Stimulated activated CD8-positive, alpha-beta memory T cell treated with anti-CD3 and anti-CD28 coated beads, Interleukin-7, amount 100 ng/mL, for 48 hours (primary cell): ENCODE data around the gene ATP1A1.

Experiments
- DNase-seq, 2 donors: peaks; one replicate each; pipeline ENCODE4 v3.0.0-alpha.2; 2020; ENCODE audit warnings: low read depth in 1 of 2; ENCODE audit errors: extremely low read depth in 1 of 2

Gene ATP1A1

GRCh38 chr1:116389013-116389412 is 16.0 kb downstream of the ATP1A1 start:
- no peak for DNase-seq

GRCh38 chr1:116389686-116390085 is 16.6 kb downstream of the ATP1A1 start:
- DNase-seq: no peak

DNA sequence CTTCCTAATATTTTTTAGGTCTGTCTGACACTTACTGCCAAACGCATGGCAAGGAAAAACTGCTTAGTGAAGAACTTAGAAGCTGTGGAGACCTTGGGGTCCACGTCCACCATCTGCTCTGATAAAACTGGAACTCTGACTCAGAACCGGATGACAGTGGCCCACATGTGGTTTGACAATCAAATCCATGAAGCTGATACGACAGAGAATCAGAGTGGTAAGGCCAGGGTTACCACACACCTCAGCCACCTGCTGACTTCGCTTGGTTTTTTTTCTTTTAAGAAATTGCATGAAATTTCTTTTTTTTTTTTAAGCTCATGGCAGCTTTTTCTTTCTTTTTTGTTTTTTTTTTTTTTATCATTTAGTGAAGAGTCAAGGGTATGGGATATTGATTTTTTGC is 17.2 kb downstream of the ATP1A1 start:
- peak in 1 of 2 donors; percentile 50 for DNase-seq

GRCh38 chr1:116391185-116391584 is 18.1 kb downstream of the ATP1A1 start:
- no peak for DNase-seq

DNA sequence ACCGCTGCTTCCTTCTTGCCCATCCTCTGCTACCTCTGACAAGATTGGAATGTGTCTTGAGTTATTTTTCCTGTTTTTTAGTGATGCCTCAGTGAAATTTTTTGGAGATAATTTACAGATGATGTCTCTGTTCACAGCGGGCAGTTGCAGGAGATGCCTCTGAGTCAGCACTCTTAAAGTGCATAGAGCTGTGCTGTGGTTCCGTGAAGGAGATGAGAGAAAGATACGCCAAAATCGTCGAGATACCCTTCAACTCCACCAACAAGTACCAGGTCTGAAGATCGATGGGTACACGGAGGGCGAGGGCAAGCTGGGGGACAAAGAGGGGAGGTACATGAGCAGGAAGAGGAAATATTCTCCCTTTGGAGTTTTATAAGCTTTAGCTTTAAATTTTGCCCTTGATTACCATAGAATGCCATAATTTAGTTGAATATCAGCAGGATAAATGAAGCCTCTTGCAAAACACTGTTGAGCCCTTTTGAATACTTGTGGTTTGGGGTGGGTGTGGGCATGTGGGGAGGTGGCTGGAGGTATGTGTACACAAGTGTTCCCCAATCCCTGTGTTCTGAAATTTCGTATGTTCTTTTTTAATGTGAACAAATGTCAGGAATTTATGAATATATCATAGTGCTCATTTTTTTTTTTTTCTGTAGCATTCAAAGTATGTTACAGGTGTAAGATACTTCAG is 19.8 kb downstream of the ATP1A1 start:
- DNase-seq: no peak

- DNase-seq: no peak
These were observed 20.7 kb downstream of the ATP1A1 start for GRCh38 chr1:116393792-116394191.

DNA sequence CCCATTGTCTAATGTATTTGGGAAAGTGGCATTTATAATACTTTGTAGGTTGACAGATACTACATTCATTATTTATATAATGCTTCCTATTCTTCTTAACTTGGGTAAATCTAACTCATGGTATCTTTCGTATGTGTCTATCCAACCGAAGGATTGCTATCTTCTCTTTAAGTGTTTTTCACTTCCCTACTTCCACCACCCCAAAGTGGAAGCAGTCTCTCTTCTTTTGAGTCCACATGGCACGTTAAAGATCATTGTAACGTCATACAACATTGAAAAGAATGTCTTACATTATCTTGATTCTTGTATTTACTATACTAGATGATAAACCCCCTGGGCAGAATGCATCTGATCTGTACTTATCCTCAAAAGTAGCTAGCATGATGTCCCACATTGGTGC is 21.2 kb downstream of the ATP1A1 start:
- DNase-seq: no peak

- DNase-seq: no peak
These were observed 23.7 kb downstream of the ATP1A1 start for GRCh38 chr1:116396769-116397168.

DNA sequence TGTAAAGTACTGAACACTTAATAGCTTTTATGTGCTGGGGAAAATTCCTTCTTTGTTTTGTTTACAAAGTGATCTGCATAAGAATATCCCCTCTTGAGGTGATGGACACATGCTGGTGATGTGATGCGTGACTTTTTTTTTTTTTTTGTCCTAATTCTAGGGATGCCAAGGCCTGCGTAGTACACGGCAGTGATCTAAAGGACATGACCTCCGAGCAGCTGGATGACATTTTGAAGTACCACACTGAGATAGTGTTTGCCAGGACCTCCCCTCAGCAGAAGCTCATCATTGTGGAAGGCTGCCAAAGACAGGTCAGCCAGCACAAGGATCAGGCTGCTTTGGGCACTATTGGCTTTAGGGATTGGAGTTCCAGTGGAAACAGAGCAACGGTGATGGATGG is 24.7 kb downstream of the ATP1A1 start:
- DNase-seq: no peak

DNA sequence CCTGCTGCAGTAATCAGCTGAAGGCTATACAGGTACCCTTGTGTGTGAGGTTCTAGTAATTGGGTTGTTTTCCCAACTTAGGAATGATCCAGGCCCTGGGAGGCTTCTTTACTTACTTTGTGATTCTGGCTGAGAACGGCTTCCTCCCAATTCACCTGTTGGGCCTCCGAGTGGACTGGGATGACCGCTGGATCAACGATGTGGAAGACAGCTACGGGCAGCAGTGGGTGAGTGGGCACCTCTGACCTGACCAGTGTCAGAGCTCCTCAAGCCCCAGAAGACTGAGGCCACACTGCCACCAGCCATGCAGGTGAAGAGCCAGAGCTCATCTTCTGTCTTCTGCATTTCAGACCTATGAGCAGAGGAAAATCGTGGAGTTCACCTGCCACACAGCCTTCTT is 27.7 kb downstream of the ATP1A1 start:
- DNase-seq: no peak

- DNase-seq: no peak
These were observed 28.7 kb downstream of the ATP1A1 start for GRCh38 chr1:116401646-116402176.

- no peak for DNase-seq
These were observed 29.3 kb downstream of the ATP1A1 start for GRCh38 chr1:116402333-116402732.

DNA sequence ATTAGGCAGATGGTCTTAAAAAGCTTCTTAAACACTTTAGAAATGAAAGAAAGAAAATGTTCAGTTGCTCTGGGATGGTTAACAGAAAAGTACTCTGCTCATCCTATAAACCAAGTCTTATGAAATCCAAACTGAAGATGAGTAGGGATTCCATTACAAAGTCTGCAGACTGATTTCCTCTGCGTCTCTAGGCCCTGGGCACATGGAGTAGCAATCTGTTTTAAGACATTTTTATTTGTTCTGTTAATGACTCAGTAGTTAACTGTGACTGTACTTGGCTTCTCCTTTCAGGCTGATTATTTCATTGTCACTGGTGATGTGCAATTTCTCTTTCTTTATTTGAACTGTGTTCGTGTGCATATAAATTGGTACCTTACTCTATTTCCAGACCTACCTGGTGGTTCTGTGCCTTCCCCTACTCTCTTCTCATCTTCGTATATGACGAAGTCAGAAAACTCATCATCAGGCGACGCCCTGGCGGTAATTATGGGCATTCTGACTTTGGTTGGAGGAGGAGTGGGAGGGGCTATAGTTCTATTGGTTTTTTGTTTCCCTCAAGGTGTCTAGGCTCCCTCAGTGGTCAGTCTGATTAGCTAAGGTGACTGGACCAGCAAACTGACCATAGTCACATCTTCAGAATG is 30.6 kb downstream of the ATP1A1 start:
- no peak for DNase-seq

DNA sequence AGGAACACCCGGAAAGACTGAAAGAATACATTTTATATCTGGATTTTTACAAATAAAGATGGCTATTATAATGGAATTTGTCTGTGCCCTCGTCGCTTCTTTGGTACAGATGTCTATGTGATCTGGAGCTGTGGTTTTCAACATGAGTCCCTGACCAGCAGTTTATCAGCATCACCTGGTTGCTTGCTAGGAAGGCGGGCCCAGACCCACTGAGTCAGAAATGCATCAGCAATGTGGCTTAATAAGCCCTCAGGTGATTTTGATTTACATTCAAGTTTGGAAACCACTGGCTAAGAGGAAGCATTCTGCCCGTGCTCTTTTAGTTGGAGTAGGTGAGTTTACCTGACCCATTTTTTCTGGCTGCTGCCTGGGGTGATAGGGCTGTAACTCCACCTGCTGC is 31.7 kb downstream of the ATP1A1 start:
- DNase-seq: no peak

GRCh38 chr1:116405241-116406135 is 32.4 kb downstream of the ATP1A1 start:
- DNase-seq: no peak

GRCh38 chr1:116407033-116407432 is 34.0 kb downstream of the ATP1A1 start:
- no peak for DNase-seq

DNA sequence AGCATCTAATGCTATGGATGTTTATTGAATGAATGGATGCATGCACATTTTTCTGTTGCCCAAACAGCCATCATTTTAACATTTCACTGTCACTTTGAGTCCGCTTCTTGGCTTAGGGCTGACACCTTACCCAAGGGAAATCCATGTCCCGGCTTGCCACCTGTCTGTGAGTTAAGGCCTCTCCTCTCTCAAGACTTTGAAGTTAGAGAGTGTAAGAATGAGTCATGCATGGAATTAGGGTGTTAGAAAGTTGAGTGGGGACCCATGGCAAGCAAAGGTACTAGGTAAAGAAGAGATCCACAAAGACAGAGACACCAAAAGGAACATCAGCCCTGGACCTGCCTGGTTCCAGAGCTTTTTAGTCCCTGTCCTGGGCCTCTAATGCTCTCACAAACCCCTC is 35.1 kb downstream of the ATP1A1 start:
- DNase-seq: no peak

GRCh38 chr1:116408803-116409720 is 36.0 kb downstream of the ATP1A1 start:
- DNase-seq: no peak

- no peak for DNase-seq
These were observed 36.7 kb downstream of the ATP1A1 start for GRCh38 chr1:116409751-116410191.

DNA sequence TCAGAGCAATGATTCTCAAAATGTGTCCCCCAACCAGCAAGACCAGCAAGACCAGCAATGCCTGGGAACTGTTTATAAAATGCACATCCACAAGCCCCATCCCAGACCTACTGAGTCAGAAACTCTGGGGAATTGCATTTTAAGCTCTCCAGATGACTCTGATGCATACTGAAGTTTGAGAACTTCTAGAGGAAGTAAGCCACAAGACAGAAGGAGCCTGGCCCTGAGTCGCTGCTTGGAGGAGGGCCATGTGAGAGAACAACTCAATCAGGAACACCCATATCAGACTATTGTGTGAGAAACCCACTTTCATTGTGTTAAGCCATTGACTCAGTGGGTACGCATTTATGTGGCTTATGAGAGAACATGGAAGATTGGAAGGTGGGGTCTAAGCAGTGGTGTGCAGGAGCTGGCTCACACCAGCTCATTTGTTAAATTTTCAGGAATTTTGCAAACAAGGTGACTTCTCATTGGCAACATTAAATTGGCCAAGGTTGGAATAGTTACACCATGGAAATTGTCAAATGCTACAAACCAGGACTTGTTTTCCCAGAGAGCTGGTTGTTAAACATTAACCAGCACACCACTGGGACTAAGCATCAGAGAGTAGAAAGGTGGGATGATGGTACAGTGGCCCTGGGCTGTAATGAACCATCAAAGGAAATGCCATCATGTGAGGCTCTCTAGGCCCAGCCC is 38.9 kb downstream of the ATP1A1 start:
- no peak for DNase-seq
